Stimulated activated CD4-positive, alpha-beta T cell treated with anti-CD3 and anti-CD28 coated beads, Interleukin-1b, Interleukin-23, amount 100 ng/mL, for 4 hours (primary cell): ENCODE data around the gene MYO1H.
"Not testable (repeated sequence)": the region's sequence is repeated elsewhere in the genome, so short reads cannot be mapped to it uniquely, and the experiment has no call there.

ENCODE experiments used
- DNase-seq, 2 donors: peaks; one replicate each; pipeline ENCODE4 v3.0.0-alpha.2; 2020; ENCODE audit warnings: low read depth in 2 of 2

Gene MYO1H

GRCh38 chr12:109346920-109347319, 780 bp upstream of the MYO1H start:
- no peak for DNase-seq

GRCh38 chr12:109352184-109352583, 4.5 kb downstream of the MYO1H start:
- DNase-seq, result no peak

GRCh38 chr12:109356577-109356976, 8.9 kb downstream of the MYO1H start:
- no peak for DNase-seq

- no peak for DNase-seq
Observed at GRCh38 chr12:109357032-109357431, 9.3 kb downstream of the MYO1H start.

GRCh38 chr12:109358154-109358869, 10.6 kb downstream of the MYO1H start:
- no peak for DNase-seq

- no peak for DNase-seq
Observed at GRCh38 chr12:109359131-109359690, 11.5 kb downstream of the MYO1H start.

- DNase-seq, result no peak
Observed at GRCh38 chr12:109369831-109370230, 22.1 kb downstream of the MYO1H start.

GRCh38 chr12:109377139-109377685, 29.5 kb downstream of the MYO1H start:
- DNase-seq, result no peak

- DNase-seq, result no peak
Observed at GRCh38 chr12:109378569-109378968, 30.9 kb downstream of the MYO1H start.

GRCh38 chr12:109382031-109382430, 34.3 kb downstream of the MYO1H start:
- no peak for DNase-seq

GRCh38 chr12:109383240-109383639, 35.5 kb downstream of the MYO1H start:
- DNase-seq, result no peak

GRCh38 chr12:109385339-109386058, 37.8 kb downstream of the MYO1H start:
- no peak for DNase-seq

GRCh38 chr12:109386059-109386433, 38.3 kb downstream of the MYO1H start:
- DNase-seq, result no peak

- DNase-seq, result no peak
Observed at GRCh38 chr12:109387425-109388166, 39.9 kb downstream of the MYO1H start.

- no peak for DNase-seq
Observed at GRCh38 chr12:109388167-109388563, 40.5 kb downstream of the MYO1H start.

GRCh38 chr12:109389146-109389545, 41.4 kb downstream of the MYO1H start:
- no peak for DNase-seq

- peak in 1 of 2 donors; percentile 9 for DNase-seq
Observed at GRCh38 chr12:109393437-109394345, 46.0 kb downstream of the MYO1H start.

GRCh38 chr12:109394891-109395290, 47.2 kb downstream of the MYO1H start:
- DNase-seq, result no peak

- not testable (repeated sequence) for DNase-seq
Observed at GRCh38 chr12:109404841-109405240, 57.1 kb downstream of the MYO1H start.

- DNase-seq, result not testable (repeated sequence)
Observed at GRCh38 chr12:109406147-109406546, 58.4 kb downstream of the MYO1H start.
